HG02763 (cell line): ENCODE results near the gene LSM3.

Experiments
- ATAC-seq: cut with Tn5 transposase; IDR thresholded peaks from one replicate; pipeline ENCODE4 v1.9.1; 2021; ENCODE audit warnings: mild to moderate bottlenecking, moderate library complexity; ENCODE audit not compliant: unreplicated experiment

LSM3 gene

GRCh38 chr3:14156843-14157561 lies 21.6 kb upstream of the LSM3 start:
- ATAC-seq, result no peak

GRCh38 chr3:14157951-14158350 lies 20.7 kb upstream of the LSM3 start:
- ATAC-seq, result no peak

GRCh38 chr3:14158370-14158769 lies 20.2 kb upstream of the LSM3 start:
- ATAC-seq, result no peak

GRCh38 chr3:14159426-14159825 lies 19.2 kb upstream of the LSM3 start:
- no peak for ATAC-seq

- no peak for ATAC-seq
Observed at GRCh38 chr3:14161282-14161681, 17.3 kb upstream of the LSM3 start.

- no peak for ATAC-seq
Observed at GRCh38 chr3:14162178-14162577, 16.4 kb upstream of the LSM3 start.

- no peak for ATAC-seq
Observed at GRCh38 chr3:14166877-14167603, 11.6 kb upstream of the LSM3 start.

GRCh38 chr3:14169435-14169834 lies 9.2 kb upstream of the LSM3 start:
- no peak for ATAC-seq

- ATAC-seq, result no peak
Observed at GRCh38 chr3:14169871-14170270, 8.7 kb upstream of the LSM3 start.

- no peak for ATAC-seq
Observed at GRCh38 chr3:14170531-14171159, 8.0 kb upstream of the LSM3 start.

- ATAC-seq, result no peak
Observed at GRCh38 chr3:14172496-14172895, 6.1 kb upstream of the LSM3 start.

- no peak for ATAC-seq
Observed at GRCh38 chr3:14174483-14174882, 4.1 kb upstream of the LSM3 start.

GRCh38 chr3:14175383-14176037 lies 3.1 kb upstream of the LSM3 start:
- peak; percentile 23 for ATAC-seq

GRCh38 chr3:14177580-14178246 lies 904 bp upstream of the LSM3 start:
- ATAC-seq, result peak; percentile 7

GRCh38 chr3:14179114-14179465 lies 473 bp downstream of the LSM3 start:
- ATAC-seq, result no peak

- no peak for ATAC-seq
Observed at GRCh38 chr3:14179795-14180194, 1.2 kb downstream of the LSM3 start.

- ATAC-seq, result no peak
Observed at GRCh38 chr3:14181253-14181652, 2.6 kb downstream of the LSM3 start.

GRCh38 chr3:14183015-14183577 lies 4.5 kb downstream of the LSM3 start:
- no peak for ATAC-seq

GRCh38 chr3:14186854-14187458 lies 8.3 kb downstream of the LSM3 start:
- no peak for ATAC-seq

GRCh38 chr3:14188041-14188754 lies 9.6 kb downstream of the LSM3 start:
- ATAC-seq, result no peak
